ENCODE data around the gene PTPRA.

The PTPRA gene

DNA sequence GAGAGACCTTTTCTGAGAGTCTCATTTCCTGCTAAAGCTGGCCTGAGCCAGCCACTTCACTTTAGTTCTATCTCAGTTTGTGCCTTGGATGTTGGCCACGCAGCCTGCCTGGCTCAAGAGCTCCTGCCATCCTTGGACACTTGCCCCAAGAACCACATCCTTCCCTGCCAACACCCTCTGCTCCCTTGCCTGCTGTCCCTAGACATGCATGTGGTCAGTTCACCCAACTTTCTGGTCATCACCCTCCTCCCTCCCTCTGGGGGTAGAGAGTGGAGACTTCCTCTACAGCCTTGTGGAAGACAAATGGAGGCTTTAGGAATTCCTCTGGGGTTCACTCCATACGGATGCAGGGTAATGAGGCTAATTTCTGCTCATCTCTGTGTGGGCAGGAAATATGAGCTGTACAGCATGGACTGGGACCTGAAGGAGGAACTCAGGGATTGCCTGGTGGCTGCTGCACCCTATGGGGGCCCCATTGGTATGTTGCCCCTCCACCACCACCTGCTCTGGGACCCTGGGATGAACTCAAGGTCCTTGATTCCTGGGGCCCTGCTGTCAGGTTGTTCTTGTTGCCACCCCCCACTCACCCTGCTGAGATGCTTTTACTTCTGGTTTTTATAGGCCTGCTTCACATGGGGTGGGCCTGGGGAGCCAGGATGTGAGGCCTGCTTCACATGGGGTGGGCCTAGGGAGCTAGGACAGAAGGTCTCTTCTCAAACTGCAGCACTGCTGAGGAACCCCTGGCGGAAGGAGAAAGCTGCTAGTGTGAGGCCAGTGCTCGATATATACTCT is 13.8 kb upstream of the PTPRA start:
- ATAC-seq, result no peak
- TF ChIP-seq, protein P1, sequence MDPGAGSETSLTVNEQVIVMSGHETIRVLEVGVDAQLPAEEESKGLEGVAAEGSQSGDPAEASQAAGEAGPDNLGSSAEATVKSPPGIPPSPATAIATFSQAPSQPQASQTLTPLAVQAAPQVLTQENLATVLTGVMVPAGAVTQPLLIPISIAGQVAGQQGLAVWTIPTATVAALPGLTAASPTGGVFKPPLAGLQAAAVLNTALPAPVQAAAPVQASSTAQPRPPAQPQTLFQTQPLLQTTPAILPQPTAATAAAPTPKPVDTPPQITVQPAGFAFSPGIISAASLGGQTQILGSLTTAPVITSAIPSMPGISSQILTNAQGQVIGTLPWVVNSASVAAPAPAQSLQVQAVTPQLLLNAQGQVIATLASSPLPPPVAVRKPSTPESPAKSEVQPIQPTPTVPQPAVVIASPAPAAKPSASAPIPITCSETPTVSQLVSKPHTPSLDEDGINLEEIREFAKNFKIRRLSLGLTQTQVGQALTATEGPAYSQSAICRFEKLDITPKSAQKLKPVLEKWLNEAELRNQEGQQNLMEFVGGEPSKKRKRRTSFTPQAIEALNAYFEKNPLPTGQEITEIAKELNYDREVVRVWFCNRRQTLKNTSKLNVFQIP (CRISPR knock-in tag; IDR thresholded peaks at IDR 0.05; ENCODE audit: borderline replicate concordance, low read depth), result no peak
- no peak for TF ChIP-seq PPARA (CRISPR knock-in tag; IDR thresholded peaks at IDR 0.05; ENCODE audit: borderline replicate concordance)
- no peak for TF ChIP-seq ZC3H10 (CRISPR knock-in tag; IDR thresholded peaks at IDR 0.05)
- TF ChIP-seq ARNTL (CRISPR knock-in tag; IDR thresholded peaks at IDR 0.05; ENCODE audit: borderline replicate concordance, low read depth), result no peak
- no peak for TF ChIP-seq RARB (CRISPR knock-in tag; IDR thresholded peaks at IDR 0.05)

DNA sequence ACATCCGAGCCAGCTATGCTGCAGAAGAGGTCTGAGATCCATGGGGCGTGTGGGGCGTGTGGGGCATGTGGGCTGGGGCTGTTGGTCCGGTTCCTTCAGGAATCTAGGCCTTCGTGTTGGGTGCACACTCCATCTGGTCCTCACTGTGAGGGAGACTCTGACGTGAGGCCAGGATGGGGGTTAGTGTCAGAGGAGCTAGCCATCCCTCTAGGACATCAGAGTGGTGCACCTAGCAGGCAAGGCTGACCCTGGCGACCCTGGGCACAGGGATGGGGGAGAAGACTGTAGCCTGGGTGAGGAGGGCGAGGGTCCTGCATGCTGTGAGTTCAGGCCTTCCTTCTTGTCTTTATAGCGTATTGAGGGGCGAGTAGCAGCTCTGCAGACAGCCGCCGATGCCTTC is 8.7 kb upstream of the PTPRA start:
- TF ChIP-seq CSDC2 (CRISPR knock-in tag; IDR thresholded peaks at IDR 0.05) (no peak), TOX (CRISPR knock-in tag; IDR thresholded peaks at IDR 0.05; ENCODE audit: borderline replicate concordance) (no peak), RARB (CRISPR knock-in tag; IDR thresholded peaks at IDR 0.05) (no peak), ARNTL (CRISPR knock-in tag; IDR thresholded peaks at IDR 0.05; ENCODE audit: borderline replicate concordance, low read depth) (no peak), BACH2 (CRISPR knock-in tag; IDR thresholded peaks at IDR 0.05; ENCODE audit: borderline replicate concordance) (no peak)
- no peak for ATAC-seq

DNA sequence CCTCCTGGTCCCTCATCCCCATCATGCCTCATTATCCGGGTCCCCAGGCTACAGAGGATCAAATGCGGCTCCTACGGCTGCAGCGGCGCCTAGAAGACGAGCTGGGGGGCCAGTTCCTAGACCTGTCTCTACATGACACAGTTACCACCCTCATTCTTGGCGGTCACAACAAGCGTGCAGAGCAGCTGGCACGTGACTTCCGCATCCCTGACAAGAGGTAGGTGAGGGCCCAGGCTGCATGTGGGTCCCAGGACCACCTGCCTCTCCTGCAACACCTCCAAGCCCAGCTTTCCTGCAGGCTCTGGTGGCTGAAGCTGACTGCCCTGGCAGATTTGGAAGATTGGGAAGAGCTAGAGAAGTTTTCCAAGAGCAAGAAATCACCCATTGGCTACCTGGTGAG is 8.2 kb upstream of the PTPRA start:
- no peak for TF ChIP-seq PPARA (CRISPR knock-in tag; IDR thresholded peaks at IDR 0.05; ENCODE audit: borderline replicate concordance)
- no peak for TF ChIP-seq SNAI2 (CRISPR knock-in tag; IDR thresholded peaks at IDR 0.05)
- TF ChIP-seq BACH2 (CRISPR knock-in tag; IDR thresholded peaks at IDR 0.05; ENCODE audit: borderline replicate concordance), result no peak
- TF ChIP-seq, protein P1 (CRISPR knock-in tag; IDR thresholded peaks at IDR 0.05; ENCODE audit: borderline replicate concordance, low read depth), result no peak
- TF ChIP-seq, protein P2, sequence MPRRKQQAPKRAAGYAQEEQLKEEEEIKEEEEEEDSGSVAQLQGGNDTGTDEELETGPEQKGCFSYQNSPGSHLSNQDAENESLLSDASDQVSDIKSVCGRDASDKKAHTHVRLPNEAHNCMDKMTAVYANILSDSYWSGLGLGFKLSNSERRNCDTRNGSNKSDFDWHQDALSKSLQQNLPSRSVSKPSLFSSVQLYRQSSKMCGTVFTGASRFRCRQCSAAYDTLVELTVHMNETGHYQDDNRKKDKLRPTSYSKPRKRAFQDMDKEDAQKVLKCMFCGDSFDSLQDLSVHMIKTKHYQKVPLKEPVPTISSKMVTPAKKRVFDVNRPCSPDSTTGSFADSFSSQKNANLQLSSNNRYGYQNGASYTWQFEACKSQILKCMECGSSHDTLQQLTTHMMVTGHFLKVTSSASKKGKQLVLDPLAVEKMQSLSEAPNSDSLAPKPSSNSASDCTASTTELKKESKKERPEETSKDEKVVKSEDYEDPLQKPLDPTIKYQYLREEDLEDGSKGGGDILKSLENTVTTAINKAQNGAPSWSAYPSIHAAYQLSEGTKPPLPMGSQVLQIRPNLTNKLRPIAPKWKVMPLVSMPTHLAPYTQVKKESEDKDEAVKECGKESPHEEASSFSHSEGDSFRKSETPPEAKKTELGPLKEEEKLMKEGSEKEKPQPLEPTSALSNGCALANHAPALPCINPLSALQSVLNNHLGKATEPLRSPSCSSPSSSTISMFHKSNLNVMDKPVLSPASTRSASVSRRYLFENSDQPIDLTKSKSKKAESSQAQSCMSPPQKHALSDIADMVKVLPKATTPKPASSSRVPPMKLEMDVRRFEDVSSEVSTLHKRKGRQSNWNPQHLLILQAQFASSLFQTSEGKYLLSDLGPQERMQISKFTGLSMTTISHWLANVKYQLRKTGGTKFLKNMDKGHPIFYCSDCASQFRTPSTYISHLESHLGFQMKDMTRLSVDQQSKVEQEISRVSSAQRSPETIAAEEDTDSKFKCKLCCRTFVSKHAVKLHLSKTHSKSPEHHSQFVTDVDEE (CRISPR knock-in tag; IDR thresholded peaks at IDR 0.05), result no peak
- TF ChIP-seq ISL1 (CRISPR knock-in tag; IDR thresholded peaks at IDR 0.05), result no peak
- no peak for ATAC-seq

DNA sequence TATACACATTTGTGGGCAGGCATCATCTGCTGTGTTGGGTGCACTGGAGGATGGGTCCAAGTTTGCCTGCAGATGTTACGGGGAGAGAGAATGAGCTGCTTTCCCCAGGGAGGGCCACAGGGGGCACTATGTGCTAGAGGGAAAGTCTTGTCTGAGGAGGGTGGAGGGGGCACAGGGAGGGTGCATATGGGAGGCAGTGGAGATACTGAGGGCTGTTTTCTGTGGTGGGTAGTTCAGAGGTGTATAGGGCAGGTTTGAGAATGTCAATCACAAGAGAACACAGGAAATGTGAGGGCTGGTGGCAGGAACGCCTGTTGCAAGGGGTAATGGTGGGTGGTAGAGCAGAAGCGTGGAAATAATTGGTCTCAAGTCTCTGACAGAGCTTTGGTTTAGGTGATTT is 7.7 kb upstream of the PTPRA start:
- TF ChIP-seq ARNTL (CRISPR knock-in tag; IDR thresholded peaks at IDR 0.05; ENCODE audit: borderline replicate concordance, low read depth) (no peak), OSR1 (CRISPR knock-in tag; IDR thresholded peaks at IDR 0.05) (no peak), GLIS3 (CRISPR knock-in tag; IDR thresholded peaks at IDR 0.05) (no peak), TOX (CRISPR knock-in tag; IDR thresholded peaks at IDR 0.05; ENCODE audit: borderline replicate concordance) (no peak), PPARA (CRISPR knock-in tag; IDR thresholded peaks at IDR 0.05; ENCODE audit: borderline replicate concordance) (no peak), CSDC2 (CRISPR knock-in tag; IDR thresholded peaks at IDR 0.05) (no peak), ZC3H10 (CRISPR knock-in tag; IDR thresholded peaks at IDR 0.05) (no peak), SNAI2 (CRISPR knock-in tag; IDR thresholded peaks at IDR 0.05) (no peak), TCF4 (CRISPR knock-in tag; IDR thresholded peaks at IDR 0.05; ENCODE audit: borderline replicate concordance) (no peak), ZFP3 (CRISPR knock-in tag; IDR thresholded peaks at IDR 0.05) (no peak), ESRRG (CRISPR knock-in tag; IDR thresholded peaks at IDR 0.05) (no peak), RARB (CRISPR knock-in tag; IDR thresholded peaks at IDR 0.05) (no peak), ISL1 (CRISPR knock-in tag; IDR thresholded peaks at IDR 0.05) (no peak), ZNF70 (CRISPR knock-in tag; IDR thresholded peaks at IDR 0.05) (no peak)
- TF ChIP-seq, protein P3, sequence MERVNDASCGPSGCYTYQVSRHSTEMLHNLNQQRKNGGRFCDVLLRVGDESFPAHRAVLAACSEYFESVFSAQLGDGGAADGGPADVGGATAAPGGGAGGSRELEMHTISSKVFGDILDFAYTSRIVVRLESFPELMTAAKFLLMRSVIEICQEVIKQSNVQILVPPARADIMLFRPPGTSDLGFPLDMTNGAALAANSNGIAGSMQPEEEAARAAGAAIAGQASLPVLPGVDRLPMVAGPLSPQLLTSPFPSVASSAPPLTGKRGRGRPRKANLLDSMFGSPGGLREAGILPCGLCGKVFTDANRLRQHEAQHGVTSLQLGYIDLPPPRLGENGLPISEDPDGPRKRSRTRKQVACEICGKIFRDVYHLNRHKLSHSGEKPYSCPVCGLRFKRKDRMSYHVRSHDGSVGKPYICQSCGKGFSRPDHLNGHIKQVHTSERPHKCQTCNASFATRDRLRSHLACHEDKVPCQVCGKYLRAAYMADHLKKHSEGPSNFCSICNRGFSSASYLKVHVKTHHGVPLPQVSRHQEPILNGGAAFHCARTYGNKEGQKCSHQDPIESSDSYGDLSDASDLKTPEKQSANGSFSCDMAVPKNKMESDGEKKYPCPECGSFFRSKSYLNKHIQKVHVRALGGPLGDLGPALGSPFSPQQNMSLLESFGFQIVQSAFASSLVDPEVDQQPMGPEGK (CRISPR knock-in tag; IDR thresholded peaks at IDR 0.05; ENCODE audit: borderline replicate concordance), result no peak
- TF ChIP-seq, protein P4, sequence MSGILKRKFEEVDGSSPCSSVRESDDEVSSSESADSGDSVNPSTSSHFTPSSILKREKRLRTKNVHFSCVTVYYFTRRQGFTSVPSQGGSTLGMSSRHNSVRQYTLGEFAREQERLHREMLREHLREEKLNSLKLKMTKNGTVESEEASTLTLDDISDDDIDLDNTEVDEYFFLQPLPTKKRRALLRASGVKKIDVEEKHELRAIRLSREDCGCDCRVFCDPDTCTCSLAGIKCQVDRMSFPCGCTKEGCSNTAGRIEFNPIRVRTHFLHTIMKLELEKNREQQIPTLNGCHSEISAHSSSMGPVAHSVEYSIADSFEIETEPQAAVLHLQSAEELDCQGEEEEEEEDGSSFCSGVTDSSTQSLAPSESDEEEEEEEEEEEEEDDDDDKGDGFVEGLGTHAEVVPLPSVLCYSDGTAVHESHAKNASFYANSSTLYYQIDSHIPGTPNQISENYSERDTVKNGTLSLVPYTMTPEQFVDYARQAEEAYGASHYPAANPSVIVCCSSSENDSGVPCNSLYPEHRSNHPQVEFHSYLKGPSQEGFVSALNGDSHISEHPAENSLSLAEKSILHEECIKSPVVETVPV (CRISPR knock-in tag; IDR thresholded peaks at IDR 0.05), result no peak
- ATAC-seq, result no peak

All from SK-N-SH treated with all-trans-retinoic acid at 6 μM for 48 hours (cell line).